GM23338 (cell line): Measurements from ENCODE around the gene STPG1. TPM values are rescaled to one million over a fixed set of nuclear protein-coding genes. Genes with fewer than 3 reads are reported as not detected.

Source experiments
- ATAC-seq: fragments of 200-7000 bp; cut with Tn5 transposase; 3 replicates; pipeline ENCODE4 v1.9.1; 2020
- DNase-seq: peaks from one replicate; pipeline ENCODE4 v3.0.0-alpha.2; 2015; ENCODE audit warnings: low spot score
- H2AFZ ChIP-seq: fragments of 200-600 bp; sonication (generic); 2 replicates; pipeline ENCODE4 v1.8.0; 2016; ENCODE audit warnings: antibody characterized with exemption, mild to moderate bottlenecking, moderate library complexity
- H3F3A ChIP-seq: fragments of 200-600 bp; sonication (generic); replicated peaks from 2 replicates; pipeline ENCODE4 v1.8.0; 2017; ENCODE audit warnings: antibody characterized with exemption, mixed run types, low read depth
- H3K27ac ChIP-seq: fragments of 200-600 bp; sonication (generic); 2 replicates; pipeline ENCODE4 v1.6.1; 2016; ENCODE audit warnings: low read depth
- H3K27me3 ChIP-seq: fragments of 200-600 bp; sonication (generic); 2 replicates; pipeline ENCODE4 v1.8.0; 2016; ENCODE audit warnings: mild to moderate bottlenecking, mixed run types, moderate library complexity; ENCODE audit not compliant: insufficient read depth
- H3K36me3 ChIP-seq: fragments of 200-600 bp; sonication (generic); 2 replicates; pipeline ENCODE4 v1.8.0; 2016; ENCODE audit warnings: mild to moderate bottlenecking; ENCODE audit not compliant: insufficient read depth
- H3K4me1 ChIP-seq: fragments of 200-600 bp; sonication (generic); 2 replicates; pipeline ENCODE4 v1.8.0; 2016; ENCODE audit warnings: mild to moderate bottlenecking, moderate library complexity; ENCODE audit not compliant: insufficient read depth
- H3K4me2 ChIP-seq: fragments of 200-600 bp; sonication (generic); 2 replicates; pipeline ENCODE4 v1.7.1; 2017; ENCODE audit warnings: mixed run types
- H3K4me3 ChIP-seq: fragments of 200-600 bp; sonication (generic); 2 replicates; pipeline ENCODE4 v1.6.1; 2016; ENCODE audit warnings: mixed run types
- H3K79me2 ChIP-seq: fragments of 200-600 bp; sonication (generic); replicated peaks from 2 replicates; pipeline ENCODE4 v1.8.0; 2017; ENCODE audit warnings: mild to moderate bottlenecking; ENCODE audit not compliant: insufficient read depth
- H3K9me2 ChIP-seq: fragments of 200-600 bp; sonication (generic); 2 replicates; pipeline ENCODE4 v1.8.0; 2017; ENCODE audit not compliant: insufficient read depth
- H4K20me1 ChIP-seq: fragments of 200-600 bp; sonication (generic); replicated peaks from 2 replicates; pipeline ENCODE4 v1.8.0; 2017; ENCODE audit warnings: mild to moderate bottlenecking; ENCODE audit not compliant: insufficient read depth
- H3K27ac Mint-ChIP-seq: 2 replicates; pipeline ENCODE4 v1.8.0; 2020; ENCODE audit warnings: inconsistent platforms, mild to moderate bottlenecking, moderate library complexity, mixed read lengths
- H3K27me3 Mint-ChIP-seq: 3 replicates; pipeline ENCODE4 v1.8.0; 2022; ENCODE audit warnings: low read depth, mild to moderate bottlenecking, moderate library complexity, mixed read lengths, inconsistent platforms; ENCODE audit not compliant: insufficient read depth, poor library complexity
- H3K36me3 Mint-ChIP-seq: 3 replicates; pipeline ENCODE4 v1.8.0; 2021; ENCODE audit warnings: low read depth, mild to moderate bottlenecking, inconsistent platforms, moderate library complexity, mixed read lengths
- H3K4me1 Mint-ChIP-seq: 3 replicates; pipeline ENCODE4 v1.8.0; 2020; ENCODE audit warnings: mild to moderate bottlenecking, inconsistent platforms, mixed read lengths
- H3K4me3 Mint-ChIP-seq: 3 replicates; pipeline ENCODE4 v1.8.0; 2021; ENCODE audit warnings: moderate library complexity, mild to moderate bottlenecking, inconsistent platforms, mixed read lengths
- H3K9me3 Mint-ChIP-seq: 3 replicates; pipeline ENCODE4 v1.8.0; 2020; ENCODE audit warnings: moderate library complexity, mild to moderate bottlenecking, inconsistent platforms, mixed read lengths
- CREB1 ChIP-seq: fragments of 250-450 bp; sonication (Bioruptor Pico); IDR thresholded peaks from 2 replicates; pipeline ENCODE4 v1.5.0; 2020; ENCODE audit warnings: low read depth, mild to moderate bottlenecking, moderate library complexity
- CTCF ChIP-seq, 2 experiments: fragments of 200-600 bp in 1 of 2; sonication (generic) in 1 of 2; conservative IDR thresholded peaks; 2 replicates each; pipeline versions ENCODE4 v1.5.1 to v1.6.1; 2016 to 2017; ENCODE audit warnings: antibody characterized with exemption in 2 of 2, low read depth in 2 of 2, mild to moderate bottlenecking in 2 of 2, moderate library complexity in 1 of 2
- EZH2 ChIP-seq: fragments of 200-600 bp; sonication (generic); IDR thresholded peaks from one replicate; pipeline ENCODE4 v1.8.0; 2017; ENCODE audit warnings: antibody characterized with exemption, mild to moderate bottlenecking, low read depth; ENCODE audit not compliant: unreplicated experiment
- EZH2phosphoT487 ChIP-seq: fragments of 200-600 bp; sonication (generic); IDR thresholded peaks from one replicate; pipeline ENCODE4 v1.8.1; 2018; ENCODE audit warnings: antibody characterized with exemption; ENCODE audit not compliant: unreplicated experiment
- JUNB ChIP-seq: IDR thresholded peaks from one replicate; pipeline ENCODE4 v1.6.1; 2016; ENCODE audit warnings: antibody characterized with exemption; ENCODE audit not compliant: unreplicated experiment
- POLR2AphosphoS5 ChIP-seq: IDR thresholded peaks from 2 replicates; pipeline ENCODE4 v1.6.1; 2016; ENCODE audit warnings: antibody characterized with exemption, low read depth
- REST ChIP-seq: IDR thresholded peaks from one replicate; pipeline ENCODE4 v1.6.1; 2018; ENCODE audit warnings: antibody characterized with exemption; ENCODE audit not compliant: unreplicated experiment
- STAT1 ChIP-seq: IDR thresholded peaks from one replicate; pipeline ENCODE4 v1.6.1; 2016; ENCODE audit warnings: antibody characterized with exemption; ENCODE audit not compliant: unreplicated experiment
- ZNF114 ChIP-seq: fragments of 250-450 bp; sonication (Bioruptor Pico); IDR thresholded peaks from 2 replicates; pipeline ENCODE4 v1.5.0; 2020; ENCODE audit warnings: mild to moderate bottlenecking, moderate library complexity
- ZNF331 ChIP-seq: fragments of 250-450 bp; sonication (Bioruptor Pico); IDR thresholded peaks from 2 replicates; pipeline ENCODE4 v1.5.0; 2020; ENCODE audit warnings: low read depth, mild to moderate bottlenecking, moderate library complexity
- polyA plus RNA-seq: library from polyadenylated mRNA; unstranded; fragments of >200 nt; fragmentation: Nextera tagmentation; extraction: Ambion mirVana; gene quantifications from 2 replicates; pipeline ENCODE4 v1.2.1, GENCODE V29; 2016
- total RNA-seq: library from RNA; depleted of rRNA; stranded (reverse); fragments of >200 nt; shearing (Covaris generic); gene quantifications from 2 replicates; pipeline ENCODE4 v1.2.3, GENCODE V29; 2014

STPG1 gene
- total and polyA plus RNA-seq, 2 experiments from 2014 or later = 8.2 to 11.4 TPM

- H3K27me3 ChIP-seq = no peaks in the 10 kb centered on the region
- Mint-ChIP-seq H3K36me3 (no peaks in the 10 kb centered on the region), H3K4me1 (peaks cover 4% of the 10 kb centered on the region; the same call in 1 of the 3 replicates), H3K4me3 (no peak overlapping the region), H3K9me3 (no peaks in the 10 kb centered on the region), H3K27ac (no peak overlapping the region), H3K27me3 (no peaks in the 10 kb centered on the region)
- H2AFZ ChIP-seq = no peak overlapping the region
- no peak overlapping the region for H3K4me3 ChIP-seq
- H3K4me1 ChIP-seq = no peaks in the 10 kb centered on the region
- no peaks in the 10 kb centered on the region for H3K9me2 ChIP-seq
- TF ChIP-seq EZH2 = no peak
- TF ChIP-seq REST = no peak
- TF ChIP-seq CREB1 = no peak
- ATAC-seq (no peak), DNase-seq (no peak)
- H3K79me2 ChIP-seq = peaks cover 13% of the 10 kb centered on the region
- no peak overlapping the region for H3K4me2 ChIP-seq
- no peaks in the 10 kb centered on the region for H4K20me1 ChIP-seq
- H3K27ac ChIP-seq = no peak overlapping the region
- no peaks in the 10 kb centered on the region for H3F3A ChIP-seq
- no peaks in the 10 kb centered on the region for H3K36me3 ChIP-seq
Observed at GRCh38 chr1:24409535-24409934, 4.0 kb downstream of the STPG1 start.

- Histone ChIP-seq H2AFZ (no peak overlapping the region), H3F3A (no peaks in the 10 kb centered on the region), H3K4me2 (no peak overlapping the region), H3K27me3 (no peaks in the 10 kb centered on the region), H3K9me2 (no peaks in the 10 kb centered on the region), H3K27ac (no peak overlapping the region), H4K20me1 (no peaks in the 10 kb centered on the region), H3K36me3 (no peaks in the 10 kb centered on the region), H3K4me3 (no peak overlapping the region), H3K4me1 (no peaks in the 10 kb centered on the region), H3K79me2 (peaks cover 4% of the 10 kb centered on the region; the same call in 1 of the 2 replicates)
- Mint-ChIP-seq H3K27me3 (no peaks in the 10 kb centered on the region), H3K36me3 (no peaks in the 10 kb centered on the region), H3K9me3 (no peaks in the 10 kb centered on the region), H3K27ac (no peak overlapping the region), H3K4me3 (no peak overlapping the region), H3K4me1 (no peaks in the 10 kb centered on the region)
- no peak for TF ChIP-seq POLR2AphosphoS5
- TF ChIP-seq EZH2phosphoT487 = no peak
- TF ChIP-seq CREB1 = no peak
- DNase-seq = no peak
- ATAC-seq = no peak
Observed at GRCh38 chr1:24406788-24407187, 6.8 kb downstream of the STPG1 start.

- no peak overlapping the region for H3K27ac Mint-ChIP-seq
- DNase-seq (no peak), ATAC-seq (no peak)
- no peak overlapping the region for H2AFZ ChIP-seq
- H4K20me1 ChIP-seq = peaks cover 6% of the 10 kb centered on the region; the same call in 1 of the 2 replicates
- no peaks in the 10 kb centered on the region for H3K36me3 ChIP-seq
- H3K4me3 Mint-ChIP-seq = no peak overlapping the region
- H3K9me2 ChIP-seq = no peaks in the 10 kb centered on the region
- no peaks in the 10 kb centered on the region for H3K4me1 Mint-ChIP-seq
- H3K4me2 ChIP-seq = no peak overlapping the region
- no peaks in the 10 kb centered on the region for H3K79me2 ChIP-seq
- no peaks in the 10 kb centered on the region for H3K36me3 Mint-ChIP-seq
- no peaks in the 10 kb centered on the region for H3K27me3 Mint-ChIP-seq
- H3K9me3 Mint-ChIP-seq = no peaks in the 10 kb centered on the region
- no peaks in the 10 kb centered on the region for H3F3A ChIP-seq
- no peaks in the 10 kb centered on the region for H3K27me3 ChIP-seq
- no peak overlapping the region for H3K4me3 ChIP-seq
- no peak overlapping the region for H3K27ac ChIP-seq
- H3K4me1 ChIP-seq = no peaks in the 10 kb centered on the region
- TF ChIP-seq CTCF (conservative IDR thresholded peaks at IDR 0.05; ENCODE audit: low read depth in 2 of 2) = no peak
- no peak for TF ChIP-seq ZNF114 (CRISPR knock-in tag)
- no peak for TF ChIP-seq STAT1
- TF ChIP-seq JUNB = no peak
- TF ChIP-seq ZNF331 (CRISPR knock-in tag) = no peak
Observed at GRCh38 chr1:24403806-24404205, 9.8 kb downstream of the STPG1 start.
